H1 (cell line): Measurements from ENCODE around the gene LTBP1. TPM values are rescaled to one million over a fixed set of nuclear protein-coding genes. Genes with fewer than 3 reads are reported as not detected.

Experiments used
- CTCF ChIA-PET: fragments of 300-600 bp; sonication (Branson Sonifier 250); formaldehyde crosslinking; loops from one replicate; lab custom pipeline; 2021; ENCODE audit not compliant: partially characterized antibody; lab: Charles Lee
- POLR2A ChIA-PET: fragments of 300-600 bp; sonication (Branson Sonifier 250); formaldehyde crosslinking; loops from one replicate; lab custom pipeline; 2021; ENCODE audit warnings: inconsistent platforms; ENCODE audit not compliant: partially characterized antibody; lab: Charles Lee
- DNase-seq, 2 experiments: peaks; one replicate each; pipeline versions ENCODE4 v3.0.0 to v3.0.0-alpha.2; 2010 to 2022; ENCODE audit warnings: low spot score in 2 of 2, low read depth in 1 of 2, mixed read lengths in 1 of 2
- FAIRE-seq: peaks from 2 replicates; lab custom pipeline; 2011; peaks lifted over from hg19 to GRCh38; lab: Jason Lieb, UNC
- H2AFZ ChIP-seq: 2 replicates; pipeline ENCODE4 v1.8.1; 2012; ENCODE audit warnings: low read length, inconsistent platforms
- H2AK5ac ChIP-seq: 2 replicates; pipeline ENCODE4 v1.6.1; 2013; ENCODE audit warnings: low read depth, low read length
- H2BK120ac ChIP-seq: replicated peaks from 2 replicates; pipeline ENCODE3; 2013; ENCODE audit warnings: low read depth, low read length, inconsistent platforms
- H2BK12ac ChIP-seq: 2 replicates; pipeline ENCODE4 v1.6.1; 2013; ENCODE audit warnings: low read depth, low read length
- H2BK15ac ChIP-seq: 2 replicates; pipeline ENCODE4 v1.6.1; 2013; ENCODE audit warnings: low read length
- H2BK20ac ChIP-seq: 2 replicates; pipeline ENCODE4 v1.6.1; 2013; ENCODE audit warnings: low read length
- H2BK5ac ChIP-seq: 2 replicates; pipeline ENCODE4 v1.6.1; 2013; ENCODE audit warnings: low read depth, low read length
- H3K14ac ChIP-seq: 2 replicates; pipeline ENCODE4 v1.6.1; 2013; ENCODE audit warnings: inconsistent platforms; ENCODE audit not compliant: insufficient read length
- H3K18ac ChIP-seq: 2 replicates; pipeline ENCODE4 v1.6.1; 2013; ENCODE audit warnings: low read length; ENCODE audit errors: extremely low read depth
- H3K23ac ChIP-seq: 2 replicates; pipeline ENCODE4 v1.6.1; 2013; ENCODE audit warnings: inconsistent platforms; ENCODE audit not compliant: insufficient read length
- H3K23me2 ChIP-seq: 2 replicates; pipeline ENCODE4 v1.6.1; 2013; ENCODE audit warnings: low read depth, low read length
- H3K27ac ChIP-seq: 2 replicates; pipeline ENCODE4 v1.6.1; 2011; ENCODE audit warnings: low read depth, low read length, inconsistent platforms
- H3K27me3 ChIP-seq, 4 experiments: replicated peaks in 1 of 4; 1 replicate in 1 of 4; 2 replicates in 3 of 4; pipeline versions ENCODE4 v1.6.1 to v1.8.1; 2011 to 2013; ENCODE audit warnings: low read length in 3 of 4, mild to moderate bottlenecking in 3 of 4, inconsistent platforms in 2 of 4, mixed read lengths in 2 of 4, moderate library complexity in 1 of 4; ENCODE audit not compliant: control insufficient read depth in 3 of 4, insufficient read depth in 3 of 4; ENCODE audit errors: extremely low read depth in 1 of 4
- H3K36me3 ChIP-seq, 4 experiments: 2 replicates each; pipeline versions ENCODE4 v1.6.1 to v1.8.1; 2011 to 2013; ENCODE audit warnings: mild to moderate bottlenecking in 4 of 4, low read length in 3 of 4, moderate library complexity in 2 of 4, control low read depth in 1 of 4, inconsistent platforms in 1 of 4; ENCODE audit not compliant: insufficient read depth in 4 of 4, control insufficient read depth in 2 of 4
- H3K4ac ChIP-seq: replicated peaks from 2 replicates; pipeline ENCODE3; 2013; ENCODE audit warnings: low read length, low read depth, mixed read lengths, inconsistent platforms; ENCODE audit not compliant: insufficient read length
- H3K4me1 ChIP-seq, 4 experiments: replicated peaks in 1 of 4; 1 replicate in 1 of 4; 2 replicates in 3 of 4; pipeline versions ENCODE4 v1.6.1 to v1.8.1; 2011 to 2013; ENCODE audit warnings: low read length in 3 of 4, inconsistent platforms in 2 of 4, mixed read lengths in 1 of 4; ENCODE audit not compliant: insufficient read depth in 4 of 4, control insufficient read depth in 3 of 4
- H3K4me2 ChIP-seq, 2 experiments: 2 replicates each; pipeline versions ENCODE4 v1.6.1 to v1.8.1; 2011 to 2013; ENCODE audit warnings: low read depth in 2 of 2, low read length in 2 of 2, control low read depth in 1 of 2, inconsistent platforms in 1 of 2, mild to moderate bottlenecking in 1 of 2; ENCODE audit not compliant: insufficient read depth in 1 of 2
- H3K4me3 ChIP-seq, 4 experiments: fragments of 200-600, 300-600 bp in 1 of 4; sonication (generic), shearing (Covaris generic), sonication (Bioruptor Twin) in 1 of 4; 2 replicates each; pipeline versions ENCODE4 v1.5.1 to v1.8.1; 2011 to 2016; ENCODE audit warnings: low read length in 4 of 4, low read depth in 3 of 4, control low read depth in 2 of 4, inconsistent platforms in 2 of 4, mild to moderate bottlenecking in 2 of 4, mixed read lengths in 1 of 4, moderate library complexity in 1 of 4; ENCODE audit not compliant: insufficient read depth in 2 of 4; ENCODE audit errors: extremely low read depth in 1 of 4
- H3K56ac ChIP-seq: replicated peaks from 2 replicates; pipeline ENCODE3; 2013; ENCODE audit warnings: low read depth, mild to moderate bottlenecking, mixed read lengths, low read length, inconsistent platforms; ENCODE audit not compliant: insufficient read length
- H3K79me1 ChIP-seq: 2 replicates; pipeline ENCODE4 v1.6.1; 2013; ENCODE audit warnings: low read depth, low read length, control low read depth
- H3K79me2 ChIP-seq, 2 experiments: 2 replicates each; pipeline versions ENCODE4 v1.6.1 to v1.8.1; 2012 to 2013; ENCODE audit warnings: low read length in 2 of 2, mild to moderate bottlenecking in 2 of 2, inconsistent platforms in 1 of 2; ENCODE audit not compliant: insufficient read depth in 2 of 2, control insufficient read depth in 1 of 2
- H3K9ac ChIP-seq, 4 experiments: replicated peaks in 1 of 4; 1 replicate in 1 of 4; 2 replicates in 3 of 4; pipeline versions ENCODE4 v1.6.1 to v1.8.1; 2011 to 2013; ENCODE audit warnings: low read depth in 3 of 4, low read length in 3 of 4, control low read depth in 2 of 4, mild to moderate bottlenecking in 2 of 4, moderate library complexity in 2 of 4, inconsistent platforms in 1 of 4; ENCODE audit errors: extremely low read depth in 1 of 4
- H3K9me3 ChIP-seq, 2 experiments: 2 replicates each; pipeline versions ENCODE4 v1.6.1 to v1.8.1; 2012 to 2013; ENCODE audit warnings: mild to moderate bottlenecking in 2 of 2, moderate library complexity in 2 of 2, control low read depth in 1 of 2, inconsistent platforms in 1 of 2, low read depth in 1 of 2, low read length in 1 of 2, mixed read lengths in 1 of 2; ENCODE audit not compliant: insufficient read depth in 2 of 2
- H4K20me1 ChIP-seq, 2 experiments: replicated peaks in 1 of 2; 2 replicates each; pipeline versions ENCODE3 to v1.8.1; 2011 to 2013; ENCODE audit warnings: inconsistent platforms in 2 of 2, low read length in 2 of 2, mild to moderate bottlenecking in 1 of 2; ENCODE audit not compliant: insufficient read depth in 2 of 2, control insufficient read depth in 1 of 2
- H4K5ac ChIP-seq: 2 replicates; pipeline ENCODE4 v1.6.1; 2013; ENCODE audit warnings: low read length, low read depth, mixed read lengths, inconsistent platforms; ENCODE audit not compliant: insufficient read length
- H4K8ac ChIP-seq: 2 replicates; pipeline ENCODE4 v1.8.0; 2013; ENCODE audit warnings: mild to moderate bottlenecking, moderate library complexity, low read length, inconsistent platforms; ENCODE audit not compliant: insufficient read depth; ENCODE audit errors: extremely low read depth
- H4K91ac ChIP-seq: replicated peaks from 2 replicates; pipeline ENCODE3; 2013; ENCODE audit warnings: low read length, mixed read lengths, inconsistent platforms; ENCODE audit not compliant: insufficient read length
- BCL11A ChIP-seq, 2 experiments: IDR thresholded peaks; one replicate each; pipeline ENCODE4 v1.6.1; 2011; ENCODE audit warnings: low read depth in 2 of 2, low read length in 2 of 2, mild to moderate bottlenecking in 2 of 2
- CBX8 ChIP-seq: fragments of 300-800, 300-1000 bp; sonication (generic); IDR thresholded peaks from 2 replicates; pipeline ENCODE4 v1.7.1; 2016; ENCODE audit warnings: low read depth, low read length, borderline replicate concordance
- CHD2 ChIP-seq: IDR thresholded peaks from 2 replicates; pipeline ENCODE4 v1.6.1; 2012; ENCODE audit warnings: low read length, improper control_type of control experiment
- EGR1 ChIP-seq: IDR thresholded peaks from 2 replicates; pipeline ENCODE4 v1.6.1; 2011; ENCODE audit warnings: low read depth, low read length, borderline replicate concordance
- HDAC6 ChIP-seq: IDR thresholded peaks from one replicate; pipeline ENCODE4 v1.7.1; 2012; ENCODE audit warnings: low read depth, mild to moderate bottlenecking, inconsistent platforms, low read length, moderate library complexity
- MAFK ChIP-seq: IDR thresholded peaks from 2 replicates; pipeline ENCODE4 v1.6.1; 2012; ENCODE audit warnings: low read depth, mild to moderate bottlenecking, improper control_type of control experiment, low read length
- NANOG ChIP-seq: IDR thresholded peaks from 2 replicates; pipeline ENCODE4 v1.6.1; 2011; ENCODE audit warnings: low read length, low read depth, mild to moderate bottlenecking, inconsistent platforms; ENCODE audit not compliant: insufficient read depth, poor library complexity, severe bottlenecking
- PHF8 ChIP-seq: fragments of 200-600 bp; sonication (generic); conservative IDR thresholded peaks from 2 replicates; pipeline ENCODE4 v1.7.1; 2012; ENCODE audit warnings: low read depth, mild to moderate bottlenecking, inconsistent platforms, low read length, moderate library complexity
- POLR2AphosphoS5 ChIP-seq: IDR thresholded peaks from 2 replicates; pipeline ENCODE4 v1.6.1; 2011; ENCODE audit warnings: low read depth, low read length
- RBBP5 ChIP-seq: IDR thresholded peaks from 2 replicates; pipeline ENCODE4 v1.7.1; 2012; ENCODE audit warnings: low read depth, mild to moderate bottlenecking, inconsistent platforms, low read length, moderate library complexity, borderline replicate concordance
- RXRA ChIP-seq: IDR thresholded peaks from 2 replicates; pipeline ENCODE4 v1.6.1; 2011; ENCODE audit warnings: low read depth, mild to moderate bottlenecking, low read length, moderate library complexity; ENCODE audit not compliant: insufficient read depth
- SIN3A ChIP-seq, 2 experiments: IDR thresholded peaks in 1 of 2; conservative IDR thresholded peaks in 1 of 2; 2 replicates each; pipeline ENCODE4 v1.6.1; 2011 to 2012; ENCODE audit warnings: low read length in 2 of 2, improper control_type of control experiment in 1 of 2, low read depth in 1 of 2, mild to moderate bottlenecking in 1 of 2
- SUZ12 ChIP-seq: fragments of 200-600 bp; sonication (generic); IDR thresholded peaks from 2 replicates; pipeline ENCODE4 v1.6.1; 2012; ENCODE audit warnings: mild to moderate bottlenecking, inconsistent platforms, low read length, moderate library complexity, mixed read lengths
- TAF1 ChIP-seq: IDR thresholded peaks from 2 replicates; pipeline ENCODE4 v1.6.1; 2011; ENCODE audit warnings: mild to moderate bottlenecking, low read depth, low read length
- TAF7 ChIP-seq: optimal IDR thresholded peaks from 2 replicates; pipeline ENCODE3; 2011; ENCODE audit warnings: low read depth, mild to moderate bottlenecking, inconsistent platforms, low read length, moderate library complexity, borderline replicate concordance
- WGBS, 2 experiments: shearing (Covaris generic) in 1 of 2; methylation state at CpG; one replicate each; pipeline versions ENCODE4 v1.1.6 to v1.1.7; 2013 to 2015; ENCODE audit warnings: low lambda C conversion rate in 2 of 2, mixed read lengths in 2 of 2, inconsistent platforms in 1 of 2, low coverage in 1 of 2, missing lambda C conversion rate in 1 of 2; ENCODE audit not compliant: insufficient replicate concordance in 2 of 2, insufficient coverage in 1 of 2, insufficient read length in 1 of 2; ENCODE audit errors: extremely low coverage in 1 of 2, missing lambda C conversion rate in 1 of 2; 5-methylcytosine and 5-hydroxymethylcytosine counted together
- polyA plus RNA-seq, 7 experiments: library from polyadenylated mRNA; depleted of rRNA in 3 of 7; stranded (reverse) in 5 of 7; unstranded in 2 of 7; fragments of >200 nt in 5 of 7; fragments of 200-250 nt in 2 of 7; gene quantifications; 1 replicate in 5 of 7; 2 replicates in 1 of 7; 4 replicates in 1 of 7; pipeline versions ENCODE4 v1.2.1 to v1.2.3, GENCODE V29; 2011 to 2013; ENCODE audit warnings: missing spikeins in 2 of 7, mixed read lengths in 2 of 7
- total RNA-seq: library from RNA; stranded (reverse); fragmentation: NEBNext Ultra II Directional; extraction: Animal tissue kit (Norgen Biotek cat#: 25700); gene quantifications from 2 replicates; pipeline ENCODE4 v1.2.1, GENCODE V29; 2021

LTBP1 gene
- total and polyA plus RNA-seq, 2 of the 8 experiments (the other 6 are each of a cell fraction or from before 2014, with no cell fraction given), result 15.4 to 24.7 TPM

GRCh38 chr2:33430077-33430476 lies 483.3 kb downstream of the LTBP1 start:
- no peaks in the 10 kb centered on the region for H3K27me3 ChIP-seq
- DNase-seq, result no peak
- no peak overlapping the region for H4K91ac ChIP-seq
- WGBS, 2 experiments, result 77% methylated on average over 3 of the region's 3 CpGs; no CpG with 5 or more reads in 1 of the 2 experiments
- H2AK5ac ChIP-seq, result no peak overlapping the region
- no peak overlapping the region for H2BK120ac ChIP-seq
- H2BK15ac ChIP-seq, result no peak overlapping the region
- H3K56ac ChIP-seq, result no peak overlapping the region
- H3K9me3 ChIP-seq, result no peaks in the 10 kb centered on the region
- no peaks in the 10 kb centered on the region for H3K23me2 ChIP-seq
- no peak overlapping the region for H3K27ac ChIP-seq
- H3K79me2 ChIP-seq, result no peaks in the 10 kb centered on the region
- no peak overlapping the region for H3K14ac ChIP-seq
- CTCF ChIA-PET, result interaction anchor here (1.5 to 3.3 kb wide), 2 partner anchors 11 to 17 kb away, joined by 3 to 11 read pairs; no protein-coding TSS in a partner anchor
- H2AFZ ChIP-seq, result no peak overlapping the region
- H3K4me3 ChIP-seq, result no peak overlapping the region
- H3K23ac ChIP-seq, result no peak overlapping the region
- FAIRE-seq, result no peak
- H3K9ac ChIP-seq, result no peak overlapping the region
- H3K4me1 ChIP-seq, result no peaks in the 10 kb centered on the region
- no peaks in the 10 kb centered on the region for H4K20me1 ChIP-seq
- POLR2A ChIA-PET, result no interaction called here
- H2BK12ac ChIP-seq, result no peak overlapping the region
- no peak overlapping the region for H2BK5ac ChIP-seq
- H3K4me2 ChIP-seq, result no peak overlapping the region
- H3K4ac ChIP-seq, result no peak overlapping the region
- no peak overlapping the region for H2BK20ac ChIP-seq
- no peaks in the 10 kb centered on the region for H3K36me3 ChIP-seq
- no peaks in the 10 kb centered on the region for H3K79me1 ChIP-seq
- H4K8ac ChIP-seq, result no peak overlapping the region
- H3K18ac ChIP-seq, result no peak overlapping the region
- no peak overlapping the region for H4K5ac ChIP-seq
- TF ChIP-seq PHF8 (no peak), TAF1 (no peak), TAF7 (no peak), CBX8 (no peak), EGR1 (no peak), NANOG (no peak), HDAC6 (no peak), RBBP5 (no peak), SUZ12 (no peak), POLR2AphosphoS5 (no peak), BCL11A (IDR thresholded peaks at IDR 0.05; ENCODE audit: low read depth in 2 of 2, low read length in 2 of 2) (no peak), CHD2 (no peak), SIN3A (conservative IDR thresholded peaks at IDR 0.05 in 1 of 2, IDR thresholded peaks at IDR 0.05 in 1 of 2; ENCODE audit: low read depth in 1 of 2, low read length in 2 of 2) (no peak), RXRA (no peak), MAFK (no peak)
